Neural progenitor cell (in vitro differentiated cells): Measurements from ENCODE around the gene SLC11A2.

Experiments used
- EZH2 ChIP-seq: fragments of 200-600 bp; sonication (generic); IDR thresholded peaks from 2 replicates; pipeline ENCODE4 v1.6.1; 2017; ENCODE audit warnings: antibody characterized with exemption, mild to moderate bottlenecking, moderate library complexity
- EZH2phosphoT487 ChIP-seq: fragments of 200-600 bp; sonication (generic); IDR thresholded peaks from 2 replicates; pipeline ENCODE4 v1.6.1; 2017; ENCODE audit warnings: antibody characterized with exemption
- TF ChIP-seq, protein P1 (sequence below): fragments of 200-600 bp; sonication (generic); IDR thresholded peaks from 2 replicates; pipeline ENCODE4 v1.5.1; 2017; ENCODE audit warnings: antibody characterized with exemption, mild to moderate bottlenecking

DNA sequence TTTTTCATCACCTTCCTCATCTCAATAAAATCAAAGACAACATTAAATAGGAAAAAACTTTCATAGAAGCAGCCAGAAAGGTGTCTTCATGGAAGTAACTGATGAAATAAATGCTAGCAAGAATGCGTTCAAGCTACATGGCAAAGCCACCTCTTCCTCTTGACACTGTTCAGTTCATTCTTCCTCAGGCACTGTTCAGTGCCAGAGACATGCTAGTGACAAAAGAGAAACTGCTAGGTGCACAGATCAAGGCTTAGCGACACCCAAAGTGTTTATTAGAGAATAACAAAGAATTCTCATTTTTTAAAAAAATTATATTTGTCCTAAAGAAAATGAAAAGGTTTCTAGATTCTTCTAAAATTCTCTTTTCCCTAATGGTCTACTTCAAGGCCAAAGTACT is 7.2 kb downstream of the SLC11A2 start:
- TF ChIP-seq, protein P1, sequence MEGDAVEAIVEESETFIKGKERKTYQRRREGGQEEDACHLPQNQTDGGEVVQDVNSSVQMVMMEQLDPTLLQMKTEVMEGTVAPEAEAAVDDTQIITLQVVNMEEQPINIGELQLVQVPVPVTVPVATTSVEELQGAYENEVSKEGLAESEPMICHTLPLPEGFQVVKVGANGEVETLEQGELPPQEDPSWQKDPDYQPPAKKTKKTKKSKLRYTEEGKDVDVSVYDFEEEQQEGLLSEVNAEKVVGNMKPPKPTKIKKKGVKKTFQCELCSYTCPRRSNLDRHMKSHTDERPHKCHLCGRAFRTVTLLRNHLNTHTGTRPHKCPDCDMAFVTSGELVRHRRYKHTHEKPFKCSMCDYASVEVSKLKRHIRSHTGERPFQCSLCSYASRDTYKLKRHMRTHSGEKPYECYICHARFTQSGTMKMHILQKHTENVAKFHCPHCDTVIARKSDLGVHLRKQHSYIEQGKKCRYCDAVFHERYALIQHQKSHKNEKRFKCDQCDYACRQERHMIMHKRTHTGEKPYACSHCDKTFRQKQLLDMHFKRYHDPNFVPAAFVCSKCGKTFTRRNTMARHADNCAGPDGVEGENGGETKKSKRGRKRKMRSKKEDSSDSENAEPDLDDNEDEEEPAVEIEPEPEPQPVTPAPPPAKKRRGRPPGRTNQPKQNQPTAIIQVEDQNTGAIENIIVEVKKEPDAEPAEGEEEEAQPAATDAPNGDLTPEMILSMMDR: no peak
- no peak for TF ChIP-seq EZH2phosphoT487
- TF ChIP-seq EZH2: no peak
